ENCODE data around the gene PLCXD1.

The PLCXD1 gene

DNA sequence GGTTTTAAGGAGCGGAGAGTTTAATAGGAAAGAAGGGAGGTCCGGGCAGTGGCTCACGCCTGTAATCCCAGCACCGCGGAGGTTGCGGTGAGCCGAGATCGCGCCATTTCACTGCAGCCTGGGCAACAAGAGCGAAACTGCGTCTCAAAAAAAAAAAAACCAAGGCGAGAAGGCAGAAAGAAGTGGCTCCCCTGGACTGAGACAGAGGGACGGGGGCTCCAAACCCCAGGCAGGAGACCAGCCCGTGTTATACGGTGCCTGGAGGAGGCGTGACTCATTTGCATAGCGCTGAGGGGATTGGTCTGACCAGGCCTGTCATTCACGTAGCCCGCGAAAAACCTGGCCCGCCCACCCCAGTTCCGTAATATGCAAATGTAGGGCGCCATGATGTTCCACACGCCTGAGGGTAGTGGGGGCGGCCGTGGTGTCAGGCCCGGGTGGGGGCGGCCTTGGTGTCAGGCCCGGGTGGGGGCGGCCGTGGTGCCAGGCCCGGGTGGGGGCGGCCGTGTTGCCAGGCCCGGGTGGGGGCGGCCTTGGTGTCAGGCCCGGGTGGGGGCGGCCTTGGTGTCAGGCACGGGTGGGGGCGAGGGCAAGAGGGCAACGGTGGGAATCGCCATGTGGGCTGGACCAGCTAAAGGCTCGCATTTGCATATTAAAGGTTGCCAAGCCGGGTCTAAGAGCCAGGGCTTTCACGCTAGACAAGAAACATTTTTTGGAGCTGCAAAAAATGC lies 2.1 kb downstream of the PLCXD1 start:
- peak overlapping the region; percentile 75 for H3K4me2 ChIP-seq (ENCODE audit: low read length)
- peaks cover 37% of the 10 kb centered on the region for H3K36me3 ChIP-seq (ENCODE audit: insufficient read depth, low read length)
- H3K27me3 ChIP-seq (ENCODE audit: insufficient read depth, low read length): no peaks in the 10 kb centered on the region
- peak overlapping the region; percentile 55 for H3K4me3 ChIP-seq (ENCODE audit: low read depth, low read length, poor library complexity, severe bottlenecking)
- peak overlapping the region; percentile 71 for H3K9ac ChIP-seq (ENCODE audit: low read length)
- no peaks in the 10 kb centered on the region for H3K9me2 ChIP-seq (ENCODE audit: low read depth, low read length)
- peak overlapping the region; percentile 87 for H3K27ac ChIP-seq (ENCODE audit: low read depth, low read length, poor library complexity, severe bottlenecking)
- no peak overlapping the region for H2AFZ ChIP-seq (ENCODE audit: low read length)
- no peaks in the 10 kb centered on the region; the same call in 1 of the 2 replicates for H3F3A ChIP-seq (ENCODE audit: insufficient read depth, low read length)
- TF ChIP-seq, protein P1, sequence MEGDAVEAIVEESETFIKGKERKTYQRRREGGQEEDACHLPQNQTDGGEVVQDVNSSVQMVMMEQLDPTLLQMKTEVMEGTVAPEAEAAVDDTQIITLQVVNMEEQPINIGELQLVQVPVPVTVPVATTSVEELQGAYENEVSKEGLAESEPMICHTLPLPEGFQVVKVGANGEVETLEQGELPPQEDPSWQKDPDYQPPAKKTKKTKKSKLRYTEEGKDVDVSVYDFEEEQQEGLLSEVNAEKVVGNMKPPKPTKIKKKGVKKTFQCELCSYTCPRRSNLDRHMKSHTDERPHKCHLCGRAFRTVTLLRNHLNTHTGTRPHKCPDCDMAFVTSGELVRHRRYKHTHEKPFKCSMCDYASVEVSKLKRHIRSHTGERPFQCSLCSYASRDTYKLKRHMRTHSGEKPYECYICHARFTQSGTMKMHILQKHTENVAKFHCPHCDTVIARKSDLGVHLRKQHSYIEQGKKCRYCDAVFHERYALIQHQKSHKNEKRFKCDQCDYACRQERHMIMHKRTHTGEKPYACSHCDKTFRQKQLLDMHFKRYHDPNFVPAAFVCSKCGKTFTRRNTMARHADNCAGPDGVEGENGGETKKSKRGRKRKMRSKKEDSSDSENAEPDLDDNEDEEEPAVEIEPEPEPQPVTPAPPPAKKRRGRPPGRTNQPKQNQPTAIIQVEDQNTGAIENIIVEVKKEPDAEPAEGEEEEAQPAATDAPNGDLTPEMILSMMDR (IDR thresholded peaks at IDR 0.05; ENCODE audit: low read length): no peak
- TF ChIP-seq EZH2 (IDR thresholded peaks at IDR 0.05; ENCODE audit: borderline replicate concordance, low read length): no peak
- no peaks in the 10 kb centered on the region for H3K9me3 ChIP-seq (ENCODE audit: low read length)
- no peaks in the 10 kb centered on the region for H3K79me2 ChIP-seq (ENCODE audit: insufficient read depth, low read length)
- H3K4me1 ChIP-seq (ENCODE audit: insufficient read depth, low read length, severe bottlenecking): peaks cover 34% of the 10 kb centered on the region
- no peaks in the 10 kb centered on the region for H4K20me1 ChIP-seq (ENCODE audit: insufficient read depth, low read length)

DNA sequence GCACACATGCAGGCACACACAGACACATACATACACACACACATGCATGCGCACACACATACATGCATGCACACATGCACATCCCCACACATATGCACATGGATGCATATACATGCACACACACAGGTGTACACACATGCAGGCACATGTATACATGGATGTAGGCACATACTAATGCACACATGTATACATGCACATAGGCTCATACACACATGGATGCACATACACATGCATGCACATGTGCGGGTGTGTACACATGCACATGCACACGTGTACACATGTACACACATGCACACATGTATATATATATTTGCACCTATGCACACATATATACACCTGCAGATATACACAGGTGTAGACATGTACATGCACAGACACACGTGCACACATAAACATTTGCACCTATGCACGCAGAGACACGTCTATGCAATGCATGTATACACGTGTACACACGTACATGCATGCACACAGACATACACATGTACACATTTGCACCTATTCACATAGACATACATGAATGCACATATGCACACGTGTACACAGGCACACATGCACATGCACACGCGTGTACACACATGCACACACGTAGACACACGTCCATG lies 4.0 kb downstream of the PLCXD1 start:
- Histone ChIP-seq H3K27me3 (ENCODE audit: insufficient read depth, low read length) (no peaks in the 10 kb centered on the region), H3K4me2 (ENCODE audit: low read length) (no peak overlapping the region), H3K9me2 (ENCODE audit: low read depth, low read length) (no peaks in the 10 kb centered on the region), H3K27ac (ENCODE audit: low read depth, low read length, poor library complexity, severe bottlenecking) (no peak overlapping the region), H3K36me3 (ENCODE audit: insufficient read depth, low read length) (peaks cover 54% of the 10 kb centered on the region), H3F3A (ENCODE audit: insufficient read depth, low read length) (no peaks in the 10 kb centered on the region), H4K20me1 (ENCODE audit: insufficient read depth, low read length) (no peaks in the 10 kb centered on the region), H3K79me2 (ENCODE audit: insufficient read depth, low read length) (no peaks in the 10 kb centered on the region), H3K4me1 (ENCODE audit: insufficient read depth, low read length, severe bottlenecking) (peaks cover 21% of the 10 kb centered on the region), H3K9ac (ENCODE audit: low read length) (no peak overlapping the region), H3K4me3 (ENCODE audit: low read depth, low read length, poor library complexity, severe bottlenecking) (no peak overlapping the region), H3K9me3 (ENCODE audit: low read length) (no peaks in the 10 kb centered on the region), H2AFZ (ENCODE audit: low read length) (no peak overlapping the region)
- TF ChIP-seq, protein P1 (IDR thresholded peaks at IDR 0.05; ENCODE audit: low read length): no peak
- no peak for TF ChIP-seq EZH2 (IDR thresholded peaks at IDR 0.05; ENCODE audit: borderline replicate concordance, low read length)

DNA sequence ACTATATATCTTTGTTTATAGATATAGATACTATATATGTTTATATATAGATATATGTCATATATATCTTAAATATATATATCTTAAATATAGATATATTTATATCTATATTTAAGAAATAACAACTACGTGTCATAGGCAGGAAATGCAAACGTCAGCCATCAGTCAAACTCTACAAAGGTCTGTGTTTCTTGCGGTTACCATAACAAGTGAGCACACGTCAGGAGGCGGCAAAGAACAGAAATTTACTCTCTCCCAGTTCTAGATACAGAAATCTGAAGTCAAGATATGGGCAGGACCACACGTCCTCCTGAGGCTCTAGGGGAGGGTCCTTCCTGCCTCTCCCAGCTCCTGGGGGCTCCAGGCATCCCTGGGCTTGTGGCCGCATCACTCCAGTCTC lies 6.5 kb downstream of the PLCXD1 start:
- Histone ChIP-seq H2AFZ (ENCODE audit: low read length) (no peak overlapping the region), H3K36me3 (ENCODE audit: insufficient read depth, low read length) (peaks cover 77% of the 10 kb centered on the region), H4K20me1 (ENCODE audit: insufficient read depth, low read length) (no peaks in the 10 kb centered on the region), H3K4me1 (ENCODE audit: insufficient read depth, low read length, severe bottlenecking) (peaks cover 15% of the 10 kb centered on the region), H3K9me2 (ENCODE audit: low read depth, low read length) (no peaks in the 10 kb centered on the region), H3K9me3 (ENCODE audit: low read length) (no peaks in the 10 kb centered on the region), H3K27me3 (ENCODE audit: insufficient read depth, low read length) (no peaks in the 10 kb centered on the region), H3K27ac (ENCODE audit: low read depth, low read length, poor library complexity, severe bottlenecking) (no peak overlapping the region), H3K4me2 (ENCODE audit: low read length) (no peak overlapping the region), H3K4me3 (ENCODE audit: low read depth, low read length, poor library complexity, severe bottlenecking) (no peak overlapping the region), H3K79me2 (ENCODE audit: insufficient read depth, low read length) (no peaks in the 10 kb centered on the region), H3F3A (ENCODE audit: insufficient read depth, low read length) (no peaks in the 10 kb centered on the region), H3K9ac (ENCODE audit: low read length) (no peak overlapping the region)
- TF ChIP-seq, protein P1 (IDR thresholded peaks at IDR 0.05; ENCODE audit: low read length): no peak
- TF ChIP-seq EZH2 (IDR thresholded peaks at IDR 0.05; ENCODE audit: borderline replicate concordance, low read length): no peak
